Hematopoietic multipotent progenitor cell (in vitro differentiated cells): Measurements from ENCODE around the gene USO1. TPM values are rescaled to one million over a fixed set of nuclear protein-coding genes. Genes with fewer than 3 reads are reported as not detected.
A peak's percentile ranks its signal among the peaks of the same experiment; 100 is the strongest.
"Not testable (repeated sequence)": the region's sequence is repeated elsewhere in the genome, so short reads cannot be mapped to it uniquely, and the experiment has no call there.

Experiments used
- DNase-seq, 3 donors: peaks; one replicate each; pipeline ENCODE4 v3.0.0-alpha.2; 2011 to 2015; ENCODE audit warnings: low read depth in 2 of 3, low spot score in 2 of 3
- total RNA-seq: library from RNA; depleted of rRNA; stranded (reverse); fragments of >200 nt; gene quantifications from one replicate; pipeline ENCODE4 v1.2.3, GENCODE V29; 2012

Gene USO1
- total RNA-seq, 1 donor: 23.7 TPM

- no peak for DNase-seq
Observed at GRCh38 chr4:75714011-75714410, 10.4 kb upstream of the USO1 start.

- no peak for DNase-seq
Observed at GRCh38 chr4:75714704-75715103, 9.7 kb upstream of the USO1 start.

- DNase-seq: no peak
Observed at GRCh38 chr4:75715105-75715799, 9.1 kb upstream of the USO1 start.

- DNase-seq: not testable (repeated sequence)
Observed at GRCh38 chr4:75716054-75716453, 8.3 kb upstream of the USO1 start.

- no peak for DNase-seq
Observed at GRCh38 chr4:75717408-75717807, 7.0 kb upstream of the USO1 start.

- no peak for DNase-seq
Observed at GRCh38 chr4:75718529-75718928, 5.8 kb upstream of the USO1 start.

GRCh38 chr4:75722417-75722816, 2.0 kb upstream of the USO1 start:
- no peak for DNase-seq

- DNase-seq: no peak
Observed at GRCh38 chr4:75723163-75724065, 963 bp upstream of the USO1 start.

- DNase-seq: peak; percentile 10 to 73 (median 65)
Observed at GRCh38 chr4:75724867-75725724, 719 bp downstream of the USO1 start.

GRCh38 chr4:75725942-75726538, 1.7 kb downstream of the USO1 start:
- not testable (repeated sequence) for DNase-seq

GRCh38 chr4:75726577-75726976, 2.2 kb downstream of the USO1 start:
- no peak for DNase-seq

GRCh38 chr4:75727073-75727472, 2.7 kb downstream of the USO1 start:
- DNase-seq: no peak

GRCh38 chr4:75729836-75730235, 5.5 kb downstream of the USO1 start:
- no peak for DNase-seq

- no peak for DNase-seq
Observed at GRCh38 chr4:75733369-75733768, 9.0 kb downstream of the USO1 start.

- no peak for DNase-seq
Observed at GRCh38 chr4:75735525-75735924, 11.1 kb downstream of the USO1 start.

GRCh38 chr4:75736862-75737261, 12.5 kb downstream of the USO1 start:
- DNase-seq: no peak

- DNase-seq: no peak
Observed at GRCh38 chr4:75737398-75737797, 13.0 kb downstream of the USO1 start.

GRCh38 chr4:75741027-75741426, 16.6 kb downstream of the USO1 start:
- no peak for DNase-seq

- no peak for DNase-seq
Observed at GRCh38 chr4:75742451-75742850, 18.1 kb downstream of the USO1 start.

GRCh38 chr4:75745161-75745560, 20.8 kb downstream of the USO1 start:
- DNase-seq: peak in 2 of 3 donors; percentile 31 to 41
